Neural progenitor cell (in vitro differentiated cells): ENCODE data around the gene CABP2. TPM values are rescaled to one million over a fixed set of nuclear protein-coding genes. Genes with fewer than 3 reads are reported as not detected.

Experiments used
- DNase-seq: peaks from one replicate; pipeline ENCODE4 v3.0.0-alpha.2; 2016; ENCODE audit warnings: low spot score
- H2AFZ ChIP-seq: fragments of 200-600 bp; sonication (generic); replicated peaks from 2 replicates; pipeline ENCODE4 v1.6.1; 2016; ENCODE audit warnings: antibody characterized with exemption
- H3F3A ChIP-seq: fragments of 200-600 bp; sonication (generic); 2 replicates; pipeline ENCODE4 v1.6.1; 2016; ENCODE audit warnings: antibody characterized with exemption, low read depth
- H3K27ac ChIP-seq: fragments of 200-600 bp; sonication (generic); 2 replicates; pipeline ENCODE4 v1.5.1; 2016; ENCODE audit warnings: mild to moderate bottlenecking
- H3K27me3 ChIP-seq: fragments of 200-600 bp; sonication (generic); 2 replicates; pipeline ENCODE4 v1.6.1; 2016; ENCODE audit warnings: mild to moderate bottlenecking, moderate library complexity
- H3K36me3 ChIP-seq: fragments of 200-600 bp; sonication (generic); 2 replicates; pipeline ENCODE4 v1.5.1; 2016
- H3K4me1 ChIP-seq: fragments of 200-600 bp; sonication (generic); 2 replicates; pipeline ENCODE4 v1.6.1; 2016; ENCODE audit warnings: mixed run types
- H3K4me2 ChIP-seq: fragments of 200-600 bp; sonication (generic); 2 replicates; pipeline ENCODE4 v1.6.1; 2016
- H3K4me3 ChIP-seq: fragments of 200-600 bp; sonication (generic); 2 replicates; pipeline ENCODE4 v1.5.1; 2016
- H3K79me2 ChIP-seq: fragments of 200-600 bp; sonication (generic); 2 replicates; pipeline ENCODE4 v1.6.1; 2016; ENCODE audit warnings: low read depth
- H3K9ac ChIP-seq: fragments of 200-600 bp; sonication (generic); 2 replicates; pipeline ENCODE4 v1.6.1; 2016
- H3K9me3 ChIP-seq: fragments of 200-600 bp; sonication (generic); 2 replicates; pipeline ENCODE4 v1.5.1; 2016; ENCODE audit warnings: low read depth
- H4K20me1 ChIP-seq: fragments of 200-600 bp; sonication (generic); 2 replicates; pipeline ENCODE4 v1.6.1; 2016; ENCODE audit warnings: low read depth
- H3K27ac Mint-ChIP-seq: 3 replicates; pipeline ENCODE4 v1.8.0; 2021; ENCODE audit warnings: mixed read lengths
- H3K27me3 Mint-ChIP-seq: 2 replicates; pipeline ENCODE4 v1.8.0; 2022; ENCODE audit warnings: low read depth, mild to moderate bottlenecking, inconsistent platforms, moderate library complexity, mixed read lengths; ENCODE audit not compliant: insufficient read depth
- H3K36me3 Mint-ChIP-seq: 3 replicates; pipeline ENCODE4 v1.8.0; 2021; ENCODE audit warnings: mixed read lengths
- H3K4me1 Mint-ChIP-seq: 3 replicates; pipeline ENCODE4 v1.8.0; 2021; ENCODE audit warnings: mixed read lengths
- H3K4me3 Mint-ChIP-seq: 3 replicates; pipeline ENCODE4 v1.8.0; 2021; ENCODE audit warnings: mild to moderate bottlenecking, moderate library complexity, mixed read lengths
- H3K9me3 Mint-ChIP-seq: 3 replicates; pipeline ENCODE4 v1.8.0; 2020; ENCODE audit warnings: mixed read lengths
- CTCF ChIP-seq: fragments of 200-600 bp; sonication (generic); IDR thresholded peaks from 2 replicates; pipeline ENCODE4 v1.5.1; 2017; ENCODE audit warnings: antibody characterized with exemption, mild to moderate bottlenecking
- EZH2 ChIP-seq: fragments of 200-600 bp; sonication (generic); IDR thresholded peaks from 2 replicates; pipeline ENCODE4 v1.6.1; 2017; ENCODE audit warnings: antibody characterized with exemption, mild to moderate bottlenecking, moderate library complexity
- EZH2phosphoT487 ChIP-seq: fragments of 200-600 bp; sonication (generic); IDR thresholded peaks from 2 replicates; pipeline ENCODE4 v1.6.1; 2017; ENCODE audit warnings: antibody characterized with exemption
- total RNA-seq: library from RNA; depleted of rRNA; stranded (reverse); fragments of >200 nt; gene quantifications from 2 replicates; pipeline ENCODE4 v1.2.3, GENCODE V29; 2015; ENCODE audit warnings: low replicate concordance

Gene CABP2
- total RNA-seq, 1 donor from 2014 or later: not detected

GRCh38 chr11:67528376-67528775 lies 5.1 kb upstream of the CABP2 start:
- H2AFZ ChIP-seq: no peak overlapping the region
- no peaks in the 10 kb centered on the region for H3K36me3 Mint-ChIP-seq
- H4K20me1 ChIP-seq: no peaks in the 10 kb centered on the region
- H3K9me3 Mint-ChIP-seq: peaks cover 17% of the 10 kb centered on the region
- no peak overlapping the region for H3K9ac ChIP-seq
- no peak for DNase-seq
- no peak overlapping the region for H3K4me3 Mint-ChIP-seq
- no peaks in the 10 kb centered on the region for H3K27me3 ChIP-seq
- H3K27ac ChIP-seq: no peak overlapping the region
- no peaks in the 10 kb centered on the region for H3K79me2 ChIP-seq
- H3K4me2 ChIP-seq: no peak overlapping the region
- H3K36me3 ChIP-seq: no peaks in the 10 kb centered on the region
- no peak overlapping the region for H3K4me3 ChIP-seq
- no peaks in the 10 kb centered on the region for H3F3A ChIP-seq
- H3K4me1 ChIP-seq: no peaks in the 10 kb centered on the region
- TF ChIP-seq EZH2phosphoT487: no peak
- TF ChIP-seq EZH2: no peak
- no peak for TF ChIP-seq CTCF
- H3K27ac Mint-ChIP-seq: no peak overlapping the region
- peaks cover 11% of the 10 kb centered on the region for H3K4me1 Mint-ChIP-seq
- H3K27me3 Mint-ChIP-seq: peaks cover 10% of the 10 kb centered on the region
- H3K9me3 ChIP-seq: no peaks in the 10 kb centered on the region

- TF ChIP-seq EZH2: no peak
- TF ChIP-seq EZH2phosphoT487: no peak
- no peak for TF ChIP-seq CTCF
- Histone ChIP-seq H3F3A (no peaks in the 10 kb centered on the region), H3K4me2 (no peak overlapping the region), H3K9ac (no peak overlapping the region), H3K79me2 (no peaks in the 10 kb centered on the region), H3K36me3 (no peaks in the 10 kb centered on the region), H3K4me3 (no peak overlapping the region), H4K20me1 (no peaks in the 10 kb centered on the region), H3K27ac (no peak overlapping the region), H3K9me3 (no peaks in the 10 kb centered on the region), H2AFZ (no peak overlapping the region), H3K27me3 (no peaks in the 10 kb centered on the region), H3K4me1 (no peaks in the 10 kb centered on the region)
- H3K27me3 Mint-ChIP-seq: peaks cover 12% of the 10 kb centered on the region
- peaks cover 11% of the 10 kb centered on the region for H3K4me1 Mint-ChIP-seq
- H3K27ac Mint-ChIP-seq: peak overlapping the region; percentile 85
- H3K4me3 Mint-ChIP-seq: peak overlapping the region; percentile 27
- H3K9me3 Mint-ChIP-seq: peaks cover 8% of the 10 kb centered on the region
- DNase-seq: no peak
- no peaks in the 10 kb centered on the region for H3K36me3 Mint-ChIP-seq
Observed at GRCh38 chr11:67525275-67525976, 2.2 kb upstream of the CABP2 start.

GRCh38 chr11:67524480-67524808 lies 1.2 kb upstream of the CABP2 start:
- Histone ChIP-seq H2AFZ (no peak overlapping the region), H3K9ac (no peak overlapping the region), H3K27ac (no peak overlapping the region), H4K20me1 (no peaks in the 10 kb centered on the region), H3K9me3 (no peaks in the 10 kb centered on the region), H3K79me2 (no peaks in the 10 kb centered on the region), H3K4me1 (no peaks in the 10 kb centered on the region), H3K27me3 (no peaks in the 10 kb centered on the region), H3K36me3 (no peaks in the 10 kb centered on the region), H3F3A (no peaks in the 10 kb centered on the region), H3K4me3 (no peak overlapping the region), H3K4me2 (no peak overlapping the region)
- no peak for DNase-seq
- H3K4me3 Mint-ChIP-seq: no peak overlapping the region
- H3K27me3 Mint-ChIP-seq: peaks cover 12% of the 10 kb centered on the region
- H3K27ac Mint-ChIP-seq: peak overlapping the region; percentile 64
- TF ChIP-seq CTCF: no peak
- no peak for TF ChIP-seq EZH2phosphoT487
- TF ChIP-seq EZH2: no peak
- peaks cover 11% of the 10 kb centered on the region for H3K4me1 Mint-ChIP-seq
- H3K36me3 Mint-ChIP-seq: no peaks in the 10 kb centered on the region
- peaks cover 8% of the 10 kb centered on the region for H3K9me3 Mint-ChIP-seq
